Head of caudate nucleus (tissue), 42 donors: Measurements from ENCODE around the gene ATE1.

ENCODE experiments used
- DNase-seq, 42 donors: peaks; one replicate each; pipeline versions ENCODE4 v3.0.0 to v3.0.0-alpha.2; 2020 to 2021; ENCODE audit warnings: mixed read lengths in 7 of 42
- intact Hi-C: fragments of 100-400 bp; cut with DNase I; formaldehyde crosslinking; loops from one replicate; pipeline ENCODE4 v1.15.0; 2022

The ATE1 gene

DNA sequence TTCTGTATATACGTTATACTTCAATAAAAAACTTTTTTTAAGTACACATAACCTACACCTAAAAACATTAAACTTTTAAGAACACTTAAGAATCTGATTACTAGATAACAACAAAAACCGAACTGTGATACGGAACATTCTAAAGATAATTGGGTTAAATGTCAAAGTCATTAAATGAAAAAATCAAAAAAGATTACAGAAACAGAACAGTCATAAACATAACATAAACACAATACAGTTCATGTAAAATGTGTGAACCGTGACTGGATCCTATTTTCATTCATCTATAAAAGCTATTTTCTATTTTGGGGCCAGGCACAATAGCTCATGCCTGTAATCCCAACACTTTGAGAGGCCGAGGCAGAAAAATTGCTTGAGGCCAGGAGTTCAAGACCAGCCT lies 38.6 kb downstream of the ATE1 start:
- DNase-seq, result no peak
- intact Hi-C loops, result no loop called here

- peak; percentile 29 to 89 (median 74) for DNase-seq
- intact Hi-C loops, result no loop called here
Observed at GRCh38 chr10:121886997-121887622, 40.7 kb downstream of the ATE1 start.

GRCh38 chr10:121886181-121886580 lies 41.6 kb downstream of the ATE1 start:
- no peak for DNase-seq
- intact Hi-C loops, result no loop called here

DNA sequence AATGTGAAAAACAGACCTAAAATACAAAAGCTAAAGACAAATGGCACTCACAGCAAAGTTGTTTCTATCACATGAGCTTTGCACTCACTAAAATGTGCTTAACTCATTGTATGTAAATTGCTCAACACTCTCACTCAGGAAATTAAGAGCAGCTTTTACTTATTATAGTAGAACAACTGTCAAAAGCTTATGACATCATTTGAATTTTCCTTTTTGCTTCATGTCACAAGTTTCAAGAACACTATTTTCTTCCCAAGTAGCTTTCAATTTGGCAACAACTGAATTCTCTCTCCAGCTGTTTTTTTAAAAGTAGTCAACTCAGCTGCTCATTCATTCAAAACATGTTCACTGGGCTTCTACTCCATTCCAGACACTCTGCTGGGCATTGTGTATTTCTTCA lies 46.9 kb downstream of the ATE1 start:
- intact Hi-C loops, result no loop called here
- DNase-seq, result no peak

- intact Hi-C loops, result no loop called here
- DNase-seq, result no peak
Observed at GRCh38 chr10:121879476-121879875, 48.4 kb downstream of the ATE1 start.

- no peak for DNase-seq
- intact Hi-C loops, result no loop called here
Observed at GRCh38 chr10:121873236-121873635, 54.6 kb downstream of the ATE1 start.

DNA sequence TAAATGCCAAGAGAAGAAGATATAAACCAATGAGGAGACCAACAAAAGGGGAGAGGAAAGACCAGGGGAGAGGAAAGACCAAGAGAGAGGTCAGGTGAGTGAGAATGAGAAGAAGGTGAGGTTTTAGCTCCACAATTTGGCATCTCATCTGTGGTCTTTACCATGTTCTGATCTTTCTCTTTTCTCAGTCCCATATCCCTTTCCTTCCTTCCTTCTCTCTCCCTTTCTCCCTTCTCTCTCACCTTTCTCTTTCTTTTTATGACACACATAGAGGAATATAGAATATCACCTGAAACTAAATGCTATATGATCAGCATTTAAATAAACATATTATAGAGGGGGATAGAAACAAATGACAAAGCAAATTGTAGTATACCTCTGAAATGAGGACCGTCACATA lies 57.4 kb downstream of the ATE1 start:
- intact Hi-C loops, result no loop called here
- DNase-seq, result no peak

DNA sequence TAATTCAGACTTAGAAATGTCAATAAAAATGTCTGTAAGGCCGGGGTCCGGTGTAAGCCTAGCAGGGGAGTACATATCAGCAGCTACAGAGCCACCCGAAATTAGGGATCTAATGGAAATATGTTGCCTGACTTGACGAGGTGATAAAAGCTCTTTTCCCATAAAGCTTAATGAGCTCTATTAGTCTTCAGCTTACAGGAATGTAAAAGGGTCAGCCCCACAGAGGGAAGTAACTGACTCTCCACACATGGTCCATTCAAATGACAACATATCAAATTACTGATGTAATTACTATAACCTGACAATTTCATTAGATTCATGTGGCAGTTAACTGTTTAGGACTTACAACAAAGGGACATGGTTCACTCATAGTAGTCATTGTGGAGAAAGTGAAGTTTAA lies 62.3 kb downstream of the ATE1 start:
- no peak for DNase-seq
- intact Hi-C loops, result no loop called here

- no peak for DNase-seq
- intact Hi-C loops, result no loop called here
Observed at GRCh38 chr10:121864653-121865052, 63.2 kb downstream of the ATE1 start.

- DNase-seq, result no peak
- intact Hi-C loops, result no loop called here
Observed at GRCh38 chr10:121864168-121864567, 63.7 kb downstream of the ATE1 start.

DNA sequence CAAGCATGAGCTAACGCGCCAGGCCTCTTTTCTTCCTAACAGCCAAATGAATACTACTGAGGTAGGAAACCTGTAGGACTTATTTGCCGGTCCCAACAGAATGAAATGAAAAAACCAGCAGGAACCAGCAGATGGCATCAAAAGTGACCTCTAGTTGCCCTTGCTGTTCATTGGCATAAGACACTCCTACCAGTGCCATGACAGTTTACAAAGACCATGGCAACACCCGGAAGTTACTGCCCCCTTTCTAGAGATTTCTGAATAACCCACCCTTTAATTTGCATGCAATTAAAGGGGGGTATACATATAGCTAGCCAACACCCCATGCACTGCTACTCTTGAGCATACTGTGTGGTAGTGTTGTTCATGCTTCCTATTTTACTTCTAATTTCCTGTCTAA lies 65.2 kb downstream of the ATE1 start:
- intact Hi-C loops, result no loop called here
- DNase-seq, result no peak

DNA sequence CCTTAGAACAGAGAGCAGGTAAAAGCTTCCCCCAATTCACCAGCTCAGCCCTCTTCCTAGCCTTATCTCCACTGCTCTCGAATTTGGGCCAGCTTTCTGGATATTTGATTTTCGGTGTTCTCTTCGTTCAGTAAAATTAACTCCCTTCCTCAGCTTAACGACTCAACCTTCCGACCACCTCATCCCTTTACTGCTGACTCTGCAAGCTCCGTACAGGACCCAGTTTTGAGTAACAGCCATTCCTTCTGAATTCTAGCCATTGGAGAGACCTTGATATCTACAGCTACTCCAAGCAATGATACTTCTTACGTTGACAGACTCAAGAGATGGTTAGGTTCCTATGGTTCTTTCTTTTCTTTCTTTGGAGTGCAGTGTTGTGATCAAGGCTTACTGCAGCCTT lies 65.8 kb downstream of the ATE1 start:
- no peak for DNase-seq
- intact Hi-C loops, result no loop called here

DNA sequence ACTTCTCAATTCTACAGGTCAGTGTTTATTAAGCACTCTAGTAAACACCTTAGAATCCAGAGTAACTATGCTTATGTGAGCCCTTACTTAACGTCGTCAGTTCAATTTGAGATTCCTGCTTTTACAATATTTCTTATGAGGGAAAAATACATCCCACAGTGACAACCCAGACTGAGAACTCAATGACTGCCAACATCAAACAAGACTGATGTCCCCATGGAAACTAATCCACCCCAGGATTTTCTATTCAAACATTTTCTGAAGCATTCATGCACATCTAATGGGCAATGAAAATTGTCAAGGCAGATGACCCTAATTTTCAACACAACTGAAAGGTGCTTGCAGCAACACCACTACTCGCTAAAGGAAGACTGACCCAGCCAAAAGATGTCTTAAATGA lies 67.0 kb downstream of the ATE1 start:
- intact Hi-C loops, result no loop called here
- no peak for DNase-seq

DNA sequence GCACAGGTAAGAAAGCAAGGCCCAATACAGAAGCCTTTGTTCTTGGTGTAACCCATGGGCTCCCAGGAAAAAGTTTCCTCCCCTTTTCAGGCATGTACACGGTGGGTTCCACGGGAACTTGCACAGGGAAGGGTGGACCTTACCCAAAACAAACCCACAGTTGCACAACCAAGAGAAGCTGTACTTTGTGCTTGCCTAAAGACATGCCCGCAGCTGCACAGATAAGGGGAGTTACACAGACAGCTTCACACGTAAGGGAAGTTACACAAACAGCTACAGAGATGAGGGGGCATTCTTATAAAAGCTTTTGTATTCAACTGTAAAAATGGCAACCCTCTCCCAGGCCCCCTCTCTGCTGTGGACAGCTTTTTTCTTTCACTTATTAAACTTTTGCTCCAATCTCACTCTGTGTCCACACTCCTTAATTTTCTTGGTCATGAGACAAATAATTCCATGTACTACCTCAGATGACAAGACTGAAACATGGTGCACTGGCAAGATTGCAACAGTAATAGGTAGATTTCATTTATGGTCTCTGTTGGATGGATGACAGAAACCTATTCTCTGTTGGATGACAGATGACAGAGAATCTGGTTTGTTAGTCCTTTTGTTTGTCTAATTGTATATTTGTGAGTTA lies 72.9 kb downstream of the ATE1 start:
- intact Hi-C loops, result no loop called here

DNA sequence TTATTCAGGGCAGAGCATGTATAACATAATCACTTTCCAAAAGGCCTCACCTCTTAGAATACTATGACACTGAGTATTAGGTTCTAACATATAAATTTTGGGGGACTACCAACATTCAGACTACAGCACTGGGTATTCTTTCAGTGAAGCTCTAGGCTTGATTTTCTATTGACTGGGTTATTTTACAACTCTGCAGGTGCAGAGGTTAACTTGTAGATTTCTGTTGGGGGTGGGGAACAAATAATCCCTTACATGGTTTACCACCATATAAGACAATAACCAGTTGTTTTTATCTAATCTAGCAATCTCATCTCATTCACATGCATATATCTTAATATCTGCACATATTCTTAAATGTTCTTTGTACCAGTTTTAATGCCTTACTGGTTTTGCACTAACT lies 73.9 kb downstream of the ATE1 start:
- intact Hi-C loops, result no loop called here

More for the DNA sequence above, 72.9 kb downstream of the ATE1 start:
- DNase-seq, result no peak

GRCh38 chr10:121851786-121852185 lies 76.0 kb downstream of the ATE1 start:
- intact Hi-C loops, result no loop called here
- DNase-seq, result no peak

More for the DNA sequence above, 73.9 kb downstream of the ATE1 start:
- no peak for DNase-seq

- intact Hi-C loops, result no loop called here
- DNase-seq, result no peak
Observed at GRCh38 chr10:121848082-121848481, 79.7 kb downstream of the ATE1 start.

GRCh38 chr10:121846555-121846954 lies 81.3 kb downstream of the ATE1 start:
- DNase-seq, result no peak
- intact Hi-C loops, result no loop called here

DNA sequence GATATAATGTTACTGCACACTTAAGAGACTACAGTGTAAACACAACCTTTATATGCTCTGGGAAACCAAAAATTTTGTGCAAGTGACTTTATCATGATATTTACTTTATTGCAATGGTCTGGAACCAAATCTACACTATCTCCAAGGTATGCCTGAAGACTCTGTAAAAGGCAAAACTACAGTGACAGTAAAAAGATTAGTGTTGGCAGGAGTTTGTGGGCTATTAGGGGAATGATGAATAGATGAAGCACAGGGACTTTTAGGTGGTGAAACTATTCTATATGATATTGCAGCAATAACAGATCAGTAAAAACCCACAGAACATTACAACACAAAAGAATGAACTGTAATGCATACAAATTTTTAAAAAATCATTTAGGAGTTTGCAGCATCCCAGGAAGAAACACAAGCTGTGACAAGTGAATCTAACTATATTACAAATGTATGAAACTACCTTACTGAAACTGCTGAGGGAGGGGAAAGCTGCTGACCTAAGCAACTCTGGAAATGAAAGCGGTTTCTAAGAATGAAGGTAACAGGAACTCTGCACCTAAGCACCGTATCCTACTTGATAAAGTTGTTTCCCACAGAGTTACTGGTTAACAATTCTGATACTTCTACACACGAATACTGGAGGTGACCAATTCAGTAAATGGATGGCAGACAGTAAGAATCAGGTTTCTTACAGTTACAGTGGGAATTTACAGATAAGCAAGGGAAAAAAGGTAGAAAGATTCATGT lies 82.6 kb downstream of the ATE1 start:
- no peak for DNase-seq
- intact Hi-C loops, result no loop called here

- intact Hi-C loops, result no loop called here
- DNase-seq, result no peak
Observed at GRCh38 chr10:121844537-121844936, 83.3 kb downstream of the ATE1 start.

- intact Hi-C loops, result no loop called here
Observed at GRCh38 chr10:121843379-121843778, 84.5 kb downstream of the ATE1 start.

More at GRCh38 chr10:121843379-121843778, 84.5 kb downstream of the ATE1 start:
- DNase-seq, result no peak
